Measurements from ENCODE around the gene DNAH2. TPM values are rescaled to one million over a fixed set of nuclear protein-coding genes. Genes with fewer than 3 reads are reported as not detected.

The DNAH2 gene
- total and polyA plus RNA-seq, 3 donors from 2014 or later = 11.7 to 24.9 (median 22.7) TPM

- no peak for TF ChIP-seq POLR2A (IDR thresholded peaks at IDR 0.05)
- no peak for TF ChIP-seq CTCF (IDR thresholded peaks at IDR 0.05)
- Histone ChIP-seq H3K4me1 (no peaks in the 10 kb centered on the region), H3K9me3 (no peaks in the 10 kb centered on the region), H3K27ac (no peak overlapping the region), H3K4me3 (no peak overlapping the region), H3K27me3 (no peaks in the 10 kb centered on the region), H3K36me3 (ENCODE audit: low read depth, missing control alignments) (no peaks in the 10 kb centered on the region)
- DNase-seq = no peak
- intact Hi-C loops (cut with DNase I; ENCODE audit: low total_unique reads) = no loop called here
- 84 to 88% methylated on average over 3 of the region's 3 CpGs for WGBS, 2 donors
Observed at GRCh38 chr17:7811251-7811650, 93.7 kb downstream of the DNAH2 start.

DNA sequence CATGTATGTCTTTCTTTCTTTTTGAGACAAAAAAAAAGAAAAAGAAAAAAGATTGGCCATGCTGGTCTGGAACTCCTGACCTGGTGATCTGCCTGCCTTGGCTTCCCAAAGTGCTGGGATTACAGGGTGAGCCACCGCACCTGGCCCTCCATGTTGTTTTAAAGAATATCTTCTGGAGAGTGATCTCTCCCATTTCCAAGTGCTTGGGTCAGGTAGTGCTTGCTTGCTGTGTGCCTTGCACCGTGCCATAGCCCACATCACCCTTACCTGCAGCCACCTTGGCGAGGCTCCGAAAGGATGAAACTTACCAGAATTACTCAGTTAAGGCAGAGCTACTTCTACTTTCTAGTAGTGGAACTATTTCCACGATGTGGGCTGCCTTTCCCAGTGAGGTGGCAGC, 97.4 kb downstream of the DNAH2 start:
- intact Hi-C loops (cut with DNase I; ENCODE audit: low total_unique reads) = no loop called here
- whole genome bisulfite sequencing, 2 donors = 88 to 93% methylated on average over 5 of the region's 5 CpGs
- H3K4me1 ChIP-seq = no peaks in the 10 kb centered on the region
- no peak for DNase-seq
- H3K27me3 ChIP-seq = no peaks in the 10 kb centered on the region
- H3K36me3 ChIP-seq (ENCODE audit: low read depth, missing control alignments) = no peaks in the 10 kb centered on the region
- no peaks in the 10 kb centered on the region for H3K9me3 ChIP-seq
- H3K27ac ChIP-seq = no peak overlapping the region
- H3K4me3 ChIP-seq = no peak overlapping the region
- TF ChIP-seq POLR2A (IDR thresholded peaks at IDR 0.05) (no peak), CTCF (IDR thresholded peaks at IDR 0.05) (no peak)

GRCh38 chr17:7816926-7817642, 99.5 kb downstream of the DNAH2 start:
- WGBS, 2 donors = 80 to 98% methylated on average over 8 to 10 of the region's 10 CpGs
- Histone ChIP-seq H3K9me3 (no peaks in the 10 kb centered on the region), H3K4me3 (no peak overlapping the region), H3K4me1 (no peaks in the 10 kb centered on the region), H3K36me3 (ENCODE audit: low read depth, missing control alignments) (no peaks in the 10 kb centered on the region), H3K27me3 (no peaks in the 10 kb centered on the region), H3K27ac (no peak overlapping the region)
- intact Hi-C loops (cut with DNase I; ENCODE audit: low total_unique reads) = no loop called here
- DNase-seq = no peak
- TF ChIP-seq CTCF (IDR thresholded peaks at IDR 0.05) = no peak

- WGBS, 2 donors = 90% methylated on average over 4 to 9 of the region's 9 CpGs
- Histone ChIP-seq H3K4me1 (no peaks in the 10 kb centered on the region), H3K27ac (no peak overlapping the region), H3K36me3 (ENCODE audit: low read depth, missing control alignments) (no peaks in the 10 kb centered on the region), H3K9me3 (no peaks in the 10 kb centered on the region), H3K27me3 (no peaks in the 10 kb centered on the region), H3K4me3 (no peak overlapping the region)
- no peak for TF ChIP-seq POLR2A (IDR thresholded peaks at IDR 0.05)
- DNase-seq = no peak
- intact Hi-C loops (cut with DNase I; ENCODE audit: low total_unique reads) = no loop called here
Observed at GRCh38 chr17:7817643-7817964, 100.1 kb downstream of the DNAH2 start.

DNA sequence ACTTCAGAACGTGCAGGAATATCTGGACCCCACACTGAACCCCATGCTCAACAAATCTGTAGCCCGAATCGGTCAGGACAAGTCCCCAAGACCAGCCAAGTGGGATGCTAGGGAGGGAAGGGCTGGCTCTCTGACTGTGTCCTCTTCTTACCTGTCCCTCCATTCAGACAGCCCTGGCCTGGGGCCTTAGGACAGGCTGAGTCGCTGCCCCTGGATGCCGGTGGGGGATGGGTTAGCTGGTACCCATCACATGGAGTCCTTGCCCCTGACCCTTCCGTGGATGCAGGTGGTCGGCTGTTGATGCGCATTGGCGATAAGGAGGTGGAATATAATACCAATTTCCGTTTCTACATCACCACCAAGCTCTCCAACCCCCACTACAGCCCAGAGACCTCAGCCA, 100.5 kb downstream of the DNAH2 start:
- no peaks in the 10 kb centered on the region for H3K9me3 ChIP-seq
- 88 to 92% methylated on average over 10 of the region's 10 CpGs for WGBS, 2 donors
- H3K4me1 ChIP-seq = no peaks in the 10 kb centered on the region
- DNase-seq = no peak
- no peaks in the 10 kb centered on the region for H3K27me3 ChIP-seq
- H3K4me3 ChIP-seq = no peak overlapping the region
- no peaks in the 10 kb centered on the region for H3K36me3 ChIP-seq (ENCODE audit: low read depth, missing control alignments)
- intact Hi-C loops (cut with DNase I; ENCODE audit: low total_unique reads) = no loop called here
- TF ChIP-seq CTCF (IDR thresholded peaks at IDR 0.05) = no peak
- TF ChIP-seq POLR2A (IDR thresholded peaks at IDR 0.05) = no peak
- no peak overlapping the region for H3K27ac ChIP-seq

All from testis (tissue), 3 donors.